HEK293 (cell line): ENCODE measurements around the gene TCOF1.

Experiments used
- CTCF ChIA-PET: fragments of 350-600 bp; formaldehyde crosslinking; extraction: SDS; loops from one replicate; lab custom pipeline; 2021; ENCODE audit warnings: antibody characterized with exemption; lab: Yijun Ruan, JAX
- POLR2A ChIA-PET: fragments of 300-600 bp; formaldehyde crosslinking; extraction: SDS; loops from one replicate; lab custom pipeline; 2020; ENCODE audit warnings: antibody characterized with exemption, inconsistent platforms; lab: Yijun Ruan, JAX
- H3K27ac ChIP-seq: fragments of 200-500 bp; sonication (Bioruptor generic); 2 replicates; pipeline ENCODE4 v1.5.1; 2014; ENCODE audit warnings: low read depth, low read length, control low read depth, inconsistent platforms; ENCODE audit errors: extremely low read depth
- H3K36me3 ChIP-seq, 2 experiments: fragments of 200-500 bp in 1 of 2; sonication (Bioruptor generic) in 1 of 2; 1 replicate in 1 of 2; 2 replicates in 1 of 2; pipeline ENCODE4 v1.5.1; 2014 to 2017; ENCODE audit warnings: inconsistent platforms in 2 of 2, low read length in 2 of 2; ENCODE audit not compliant: control insufficient read depth in 2 of 2, insufficient read depth in 1 of 2
- H3K4me1 ChIP-seq: fragments of 200-500 bp; sonication (Bioruptor generic); 2 replicates; pipeline ENCODE4 v1.5.1; 2014; ENCODE audit warnings: mild to moderate bottlenecking, low read length, inconsistent platforms; ENCODE audit not compliant: control insufficient read depth, insufficient read depth
- H3K4me3 ChIP-seq: 2 replicates; pipeline ENCODE4 v1.5.1; 2011; ENCODE audit warnings: low read depth, mild to moderate bottlenecking, control low read depth, low read length, moderate library complexity
- H3K9me3 ChIP-seq: fragments of 200-500 bp; sonication (Bioruptor generic); 2 replicates; pipeline ENCODE4 v1.5.1; 2014; ENCODE audit warnings: low read depth, low read length, inconsistent platforms; ENCODE audit not compliant: control insufficient read depth, insufficient read depth
- KLF8 ChIP-seq: fragments of 450-650 bp; formaldehyde crosslinking; IDR thresholded peaks from 2 replicates; pipeline ENCODE4 v1.5.1; 2016; ENCODE audit warnings: missing biosample characterization, missing genetic modification characterization
- PATZ1 ChIP-seq: fragments of 450-650 bp; formaldehyde crosslinking; IDR thresholded peaks from 2 replicates; pipeline ENCODE4 v1.5.1; 2016; ENCODE audit warnings: missing biosample characterization, missing genetic modification characterization
- SCRT2 ChIP-seq: fragments of 450-650 bp; formaldehyde crosslinking; IDR thresholded peaks from 2 replicates; pipeline ENCODE4 v1.5.1; 2016; ENCODE audit warnings: missing biosample characterization, missing genetic modification characterization
- SP2 ChIP-seq: fragments of 450-650 bp; formaldehyde crosslinking; IDR thresholded peaks from 2 replicates; pipeline ENCODE4 v1.5.1; 2016; ENCODE audit warnings: missing biosample characterization, missing genetic modification characterization
- TRIM28 ChIP-seq: IDR thresholded peaks from 2 replicates; pipeline ENCODE4 v1.6.1; 2011; ENCODE audit warnings: low read length, control low read depth, borderline replicate concordance
- ZBTB17 ChIP-seq: fragments of 450-650 bp; formaldehyde crosslinking; IDR thresholded peaks from 2 replicates; pipeline ENCODE4 v1.5.1; 2016; ENCODE audit warnings: missing biosample characterization, missing genetic modification characterization
- ZBTB26 ChIP-seq: fragments of 450-650 bp; formaldehyde crosslinking; optimal IDR thresholded peaks from 2 replicates; pipeline ENCODE3; 2016; ENCODE audit warnings: missing biosample characterization, mild to moderate bottlenecking, missing genetic modification characterization
- ZBTB6 ChIP-seq: fragments of 450-650 bp; formaldehyde crosslinking; IDR thresholded peaks from 2 replicates; pipeline ENCODE4 v1.5.1; 2017; ENCODE audit warnings: missing biosample characterization, missing genetic modification characterization
- ZFP37 ChIP-seq: fragments of 450-650 bp; formaldehyde crosslinking; IDR thresholded peaks from 2 replicates; pipeline ENCODE4 v1.5.1; 2016; ENCODE audit warnings: missing biosample characterization, missing genetic modification characterization
- ZNF138 ChIP-seq: fragments of 450-650 bp; formaldehyde crosslinking; IDR thresholded peaks from 2 replicates; pipeline ENCODE4 v1.5.1; 2016; ENCODE audit warnings: missing biosample characterization, missing genetic modification characterization, borderline replicate concordance
- ZNF2 ChIP-seq: fragments of 450-650 bp; formaldehyde crosslinking; IDR thresholded peaks from 2 replicates; pipeline ENCODE4 v1.5.1; 2016; ENCODE audit warnings: missing biosample characterization, missing genetic modification characterization
- ZNF24 ChIP-seq: fragments of 450-650 bp; formaldehyde crosslinking; IDR thresholded peaks from 2 replicates; pipeline ENCODE4 v1.5.1; 2016; ENCODE audit warnings: missing biosample characterization, missing genetic modification characterization
- ZNF48 ChIP-seq: fragments of 450-650 bp; formaldehyde crosslinking; IDR thresholded peaks from 2 replicates; pipeline ENCODE4 v1.5.1; 2016; ENCODE audit warnings: missing biosample characterization, missing genetic modification characterization
- ZNF521 ChIP-seq: fragments of 450-650 bp; formaldehyde crosslinking; IDR thresholded peaks from 2 replicates; pipeline ENCODE4 v1.5.1; 2017; ENCODE audit warnings: missing biosample characterization, mild to moderate bottlenecking, missing genetic modification characterization
- ZNF561 ChIP-seq: fragments of 450-650 bp; IDR thresholded peaks from 2 replicates; pipeline ENCODE4 v1.5.1; 2018; ENCODE audit warnings: missing biosample characterization, missing genetic modification characterization, borderline replicate concordance
- ZNF600 ChIP-seq: fragments of 450-650 bp; formaldehyde crosslinking; IDR thresholded peaks from 2 replicates; pipeline ENCODE4 v1.5.1; 2016; ENCODE audit warnings: missing biosample characterization, missing genetic modification characterization
- ZNF654 ChIP-seq: fragments of 450-650 bp; formaldehyde crosslinking; IDR thresholded peaks from 2 replicates; pipeline ENCODE4 v1.5.1; 2016; ENCODE audit warnings: low read depth, missing biosample characterization, missing genetic modification characterization
- ZNF658 ChIP-seq: fragments of 450-650 bp; formaldehyde crosslinking; IDR thresholded peaks from 2 replicates; pipeline ENCODE4; 2016; ENCODE audit warnings: missing biosample characterization, missing genetic modification characterization
- ZNF704 ChIP-seq: fragments of 450-650 bp; formaldehyde crosslinking; IDR thresholded peaks from 2 replicates; pipeline ENCODE4 v1.5.1; 2016; ENCODE audit warnings: missing biosample characterization, missing genetic modification characterization
- ZNF777 ChIP-seq: fragments of 450-650 bp; formaldehyde crosslinking; IDR thresholded peaks from 2 replicates; pipeline ENCODE4 v1.5.1; 2017; ENCODE audit warnings: missing biosample characterization, missing genetic modification characterization, borderline replicate concordance
- ZNF837 ChIP-seq: fragments of 450-650 bp; formaldehyde crosslinking; IDR thresholded peaks from 2 replicates; pipeline ENCODE4 v1.5.1; 2016; ENCODE audit warnings: missing biosample characterization, missing genetic modification characterization
- ZSCAN23 ChIP-seq: fragments of 450-650 bp; formaldehyde crosslinking; IDR thresholded peaks from 2 replicates; pipeline ENCODE4 v1.5.1; 2016; ENCODE audit warnings: missing biosample characterization, missing genetic modification characterization
- ZSCAN30 ChIP-seq: fragments of 450-650 bp; IDR thresholded peaks from 2 replicates; pipeline ENCODE4 v1.5.1; 2018; ENCODE audit warnings: missing biosample characterization, mild to moderate bottlenecking, missing genetic modification characterization, moderate library complexity
- ZXDB ChIP-seq: fragments of 450-650 bp; formaldehyde crosslinking; IDR thresholded peaks from 2 replicates; pipeline ENCODE4 v1.5.1; 2016; ENCODE audit warnings: missing biosample characterization, missing genetic modification characterization
- TF ChIP-seq, protein P1 (sequence below): fragments of 450-650 bp; formaldehyde crosslinking; IDR thresholded peaks from 2 replicates; pipeline ENCODE4 v1.5.1; 2016; ENCODE audit warnings: missing biosample characterization, missing genetic modification characterization
- TF ChIP-seq, protein P2 (sequence below): fragments of 450-650 bp; formaldehyde crosslinking; IDR thresholded peaks from 2 replicates; pipeline ENCODE4 v1.5.1; 2016; ENCODE audit warnings: missing biosample characterization, missing genetic modification characterization

The TCOF1 gene

DNA sequence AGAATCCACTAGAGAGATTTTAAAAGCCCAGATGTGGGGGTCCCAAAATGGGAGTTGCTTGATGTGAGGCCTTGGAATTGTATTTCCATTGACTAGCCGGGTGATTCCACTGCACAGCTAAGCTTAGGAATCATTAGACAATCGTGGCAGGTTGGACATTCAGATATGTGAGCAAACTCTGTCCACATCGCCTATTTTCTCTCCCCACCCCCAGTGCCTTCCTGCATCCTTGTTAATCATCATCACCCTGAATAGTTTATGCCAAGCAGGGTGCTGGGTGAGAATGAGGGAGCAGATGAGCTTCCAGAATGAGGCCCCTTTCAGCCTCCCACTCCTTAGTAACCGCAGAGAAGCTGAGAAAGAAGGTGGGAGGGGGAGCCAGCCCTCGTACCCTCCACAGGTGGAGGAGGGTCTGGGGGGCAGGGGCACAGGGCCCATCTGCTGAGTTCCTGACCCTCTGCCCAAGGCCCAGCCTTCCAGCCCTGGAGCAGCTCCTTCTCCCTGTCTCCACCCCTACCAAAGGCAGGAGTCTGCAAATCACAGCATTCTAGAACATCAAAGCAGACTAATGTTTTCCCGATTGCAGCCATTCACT, 7.7 kb upstream of the TCOF1 start:
- H3K9me3 ChIP-seq: no peaks in the 10 kb centered on the region
- ChIA-PET POLR2A (interaction anchor here (0.6 to 1.4 kb wide), 2 partner anchors 16 to 54 kb away, joined by 3 to 4 read pairs; no protein-coding TSS in a partner anchor), CTCF (interaction anchor here (0.6 to 4.7 kb wide), 19 partner anchors 12 to 222 kb away, joined by 3 to 97 read pairs (median 4); no protein-coding TSS in a partner anchor)
- H3K36me3 ChIP-seq: no peaks in the 10 kb centered on the region
- H3K27ac ChIP-seq: no peak overlapping the region
- TF ChIP-seq PATZ1 (tag by site-specific recombination) (no peak), ZNF837 (no peak)
- no peaks in the 10 kb centered on the region for H3K4me1 ChIP-seq
- no peak overlapping the region for H3K4me3 ChIP-seq

GRCh38 chr5:150350524-150351344, 6.8 kb upstream of the TCOF1 start:
- CTCF ChIA-PET: interaction anchor here (0.6 to 4.7 kb wide), 32 partner anchors 11 to 574 kb away, joined by 3 to 97 read pairs (median 4); partner anchors contain the start of gene CAMK2A
- H3K9me3 ChIP-seq: no peaks in the 10 kb centered on the region
- no peak overlapping the region for H3K4me3 ChIP-seq
- POLR2A ChIA-PET: interaction anchor here (0.5 to 1.4 kb wide), 2 partner anchors 55 to 389 kb away, joined by 4 read pairs; no protein-coding TSS in a partner anchor
- no peak overlapping the region for H3K27ac ChIP-seq
- no peaks in the 10 kb centered on the region for H3K4me1 ChIP-seq
- H3K36me3 ChIP-seq: no peaks in the 10 kb centered on the region
- TF ChIP-seq ZNF777 (tag by site-specific recombination): no peak
- no peak for TF ChIP-seq ZNF704 (tag by site-specific recombination)
- peak; percentile 9; the same call in 1 of the 2 replicates for TF ChIP-seq SP2 (tag by site-specific recombination)
- peak; percentile 97 for TF ChIP-seq SCRT2
- 0 out of 2 replicates have a peak, but pooled peaks have one; percentile 16 for TF ChIP-seq ZNF2 (tag by site-specific recombination)
- no peak for TF ChIP-seq ZSCAN23
- no peak for TF ChIP-seq ZNF138
- no peak for TF ChIP-seq ZFP37 (tag by site-specific recombination)
- TF ChIP-seq ZXDB (tag by site-specific recombination): no peak
- TF ChIP-seq TRIM28: no peak
- TF ChIP-seq ZNF561 (tag by site-specific recombination): no peak
- peak; percentile 84 for TF ChIP-seq ZNF654 (tag by site-specific recombination)
- TF ChIP-seq ZNF521 (tag by site-specific recombination): no peak
- TF ChIP-seq, protein P1, sequence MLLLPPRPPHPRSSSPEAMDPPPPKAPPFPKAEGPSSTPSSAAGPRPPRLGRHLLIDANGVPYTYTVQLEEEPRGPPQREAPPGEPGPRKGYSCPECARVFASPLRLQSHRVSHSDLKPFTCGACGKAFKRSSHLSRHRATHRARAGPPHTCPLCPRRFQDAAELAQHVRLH (tag by site-specific recombination): no peak
- TF ChIP-seq, protein P2, sequence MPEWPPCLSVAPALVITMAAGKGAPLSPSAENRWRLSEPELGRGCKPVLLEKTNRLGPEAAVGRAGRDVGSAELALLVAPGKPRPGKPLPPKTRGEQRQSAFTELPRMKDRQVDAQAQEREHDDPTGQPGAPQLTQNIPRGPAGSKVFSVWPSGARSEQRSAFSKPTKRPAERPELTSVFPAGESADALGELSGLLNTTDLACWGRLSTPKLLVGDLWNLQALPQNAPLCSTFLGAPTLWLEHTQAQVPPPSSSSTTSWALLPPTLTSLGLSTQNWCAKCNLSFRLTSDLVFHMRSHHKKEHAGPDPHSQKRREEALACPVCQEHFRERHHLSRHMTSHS (tag by site-specific recombination): no peak
- TF ChIP-seq ZBTB6: no peak
- no peak for TF ChIP-seq ZNF658 (tag by site-specific recombination)
- 0 out of 2 replicates have a peak, but pooled peaks have one; percentile 35 for TF ChIP-seq ZSCAN30 (tag by site-specific recombination)
- no peak for TF ChIP-seq ZNF24 (tag by site-specific recombination)
- TF ChIP-seq KLF8 (tag by site-specific recombination): no peak
- TF ChIP-seq ZNF600: peak; percentile 75; the same call in 1 of the 2 replicates
- no peak for TF ChIP-seq ZNF48 (tag by site-specific recombination)
- no peak for TF ChIP-seq ZBTB26 (tag by site-specific recombination)
- peak; percentile 25; the same call in 1 of the 2 replicates for TF ChIP-seq ZBTB17
